Muscle layer of duodenum (tissue), 2 donors: ENCODE results near the gene EXOC4.

ENCODE experiments used
- H3K27ac ChIP-seq: one replicate; pipeline ENCODE4 v1.7.0; 2013; ENCODE audit warnings: mild to moderate bottlenecking, low read length
- H3K27me3 ChIP-seq: one replicate; pipeline ENCODE4 v1.7.0; 2013; ENCODE audit warnings: low read depth, mild to moderate bottlenecking, control low read depth, low read length
- H3K36me3 ChIP-seq, 2 donors: one replicate each; pipeline ENCODE4 v1.7.0; 2013; ENCODE audit warnings: low read length in 2 of 2, control low read depth in 1 of 2, mild to moderate bottlenecking in 1 of 2; ENCODE audit not compliant: insufficient read depth in 2 of 2, control insufficient read depth in 1 of 2
- H3K4me1 ChIP-seq, 2 donors: one replicate each; pipeline ENCODE4 v1.7.0; 2013; ENCODE audit warnings: low read length in 2 of 2, mild to moderate bottlenecking in 2 of 2, control low read depth in 1 of 2, moderate library complexity in 1 of 2; ENCODE audit not compliant: insufficient read depth in 2 of 2, control insufficient read depth in 1 of 2
- H3K4me3 ChIP-seq, 2 donors: one replicate each; pipeline ENCODE4 v1.7.0; 2013; ENCODE audit warnings: low read length in 2 of 2, low read depth in 1 of 2, mild to moderate bottlenecking in 1 of 2
- H3K9me3 ChIP-seq, 2 donors: one replicate each; pipeline ENCODE4 v1.7.0; 2013; ENCODE audit warnings: low read length in 2 of 2, control low read depth in 1 of 2, mild to moderate bottlenecking in 1 of 2; ENCODE audit not compliant: control insufficient read depth in 1 of 2
- donor health status: healthy.

Gene EXOC4

GRCh38 chr7:133796782-133797745 is 544.2 kb downstream of the EXOC4 start:
- H3K27me3 ChIP-seq = no peaks in the 10 kb centered on the region
- no peak overlapping the region for H3K4me3 ChIP-seq
- no peak overlapping the region for H3K27ac ChIP-seq
- no peaks in the 10 kb centered on the region for H3K9me3 ChIP-seq
- no peaks in the 10 kb centered on the region for H3K36me3 ChIP-seq
- H3K4me1 ChIP-seq = no peaks in the 10 kb centered on the region

GRCh38 chr7:133797818-133798520 is 545.1 kb downstream of the EXOC4 start:
- Histone ChIP-seq H3K27me3 (no peaks in the 10 kb centered on the region), H3K9me3 (no peaks in the 10 kb centered on the region), H3K36me3 (no peaks in the 10 kb centered on the region), H3K4me3 (no peak overlapping the region), H3K4me1 (no peaks in the 10 kb centered on the region), H3K27ac (no peak overlapping the region)

- Histone ChIP-seq H3K9me3 (no peaks in the 10 kb centered on the region), H3K27ac (no peak overlapping the region), H3K4me1 (no peaks in the 10 kb centered on the region), H3K27me3 (no peaks in the 10 kb centered on the region), H3K4me3 (no peak overlapping the region), H3K36me3 (no peaks in the 10 kb centered on the region)
Observed at GRCh38 chr7:133801341-133801740, 548.5 kb downstream of the EXOC4 start.

- Histone ChIP-seq H3K4me1 (no peaks in the 10 kb centered on the region), H3K36me3 (no peaks in the 10 kb centered on the region), H3K27ac (no peak overlapping the region), H3K9me3 (no peaks in the 10 kb centered on the region), H3K27me3 (no peaks in the 10 kb centered on the region), H3K4me3 (no peak overlapping the region)
Observed at GRCh38 chr7:133804127-133804526, 551.2 kb downstream of the EXOC4 start.

- no peaks in the 10 kb centered on the region for H3K36me3 ChIP-seq
- no peak overlapping the region for H3K4me3 ChIP-seq
- H3K27me3 ChIP-seq = no peaks in the 10 kb centered on the region
- no peaks in the 10 kb centered on the region for H3K9me3 ChIP-seq
- H3K27ac ChIP-seq = no peak overlapping the region
- no peaks in the 10 kb centered on the region for H3K4me1 ChIP-seq
Observed at GRCh38 chr7:133805426-133805825, 552.5 kb downstream of the EXOC4 start.

DNA sequence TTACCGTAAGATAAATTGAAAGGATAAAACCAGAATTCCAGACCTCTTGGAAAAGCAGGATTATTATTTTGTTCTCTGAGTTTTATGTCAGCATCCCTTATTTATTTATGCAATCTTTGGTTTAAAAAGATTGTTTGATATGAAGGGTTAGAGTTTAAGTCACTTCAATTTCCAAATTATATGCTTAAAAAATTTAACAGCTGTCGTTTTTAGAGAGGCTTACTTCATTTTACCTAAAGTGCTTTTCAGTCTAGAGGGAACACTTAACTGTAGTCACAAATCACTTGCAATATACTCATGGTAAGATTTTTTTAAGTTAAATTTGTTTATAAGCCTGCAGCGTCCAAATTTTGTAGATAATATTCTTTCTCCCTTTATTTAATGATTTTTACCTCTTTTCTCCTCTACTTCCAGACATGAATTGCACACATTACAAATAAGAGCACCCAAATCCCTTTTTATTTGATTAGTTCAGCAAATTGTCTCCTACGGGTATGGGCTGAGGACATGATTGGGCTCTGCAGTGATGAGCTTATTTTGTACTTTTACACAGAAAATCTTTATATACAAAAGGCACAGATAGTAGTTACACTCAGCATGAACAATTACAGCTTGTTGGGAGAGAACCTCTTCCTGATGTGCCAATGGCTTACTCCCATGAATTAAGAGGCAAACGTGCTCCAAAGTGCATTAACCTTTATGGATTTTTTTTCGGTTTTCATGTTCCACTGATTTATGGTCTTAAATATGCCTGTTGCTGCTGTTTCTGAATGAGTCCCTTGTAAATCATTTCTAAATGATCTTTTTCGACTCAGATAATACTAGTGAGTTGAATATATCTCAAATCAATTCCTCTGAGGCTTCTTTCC is 555.0 kb downstream of the EXOC4 start:
- no peaks in the 10 kb centered on the region for H3K36me3 ChIP-seq
- no peaks in the 10 kb centered on the region for H3K4me1 ChIP-seq
- no peak overlapping the region for H3K4me3 ChIP-seq
- no peak overlapping the region for H3K27ac ChIP-seq
- no peaks in the 10 kb centered on the region for H3K9me3 ChIP-seq
- no peaks in the 10 kb centered on the region for H3K27me3 ChIP-seq

GRCh38 chr7:133808493-133808866 is 555.6 kb downstream of the EXOC4 start:
- Histone ChIP-seq H3K27ac (no peak overlapping the region), H3K4me3 (no peak overlapping the region), H3K4me1 (no peaks in the 10 kb centered on the region), H3K36me3 (no peaks in the 10 kb centered on the region), H3K27me3 (no peaks in the 10 kb centered on the region), H3K9me3 (no peaks in the 10 kb centered on the region)

GRCh38 chr7:133812877-133813276 is 560.0 kb downstream of the EXOC4 start:
- H3K4me1 ChIP-seq = no peaks in the 10 kb centered on the region

DNA sequence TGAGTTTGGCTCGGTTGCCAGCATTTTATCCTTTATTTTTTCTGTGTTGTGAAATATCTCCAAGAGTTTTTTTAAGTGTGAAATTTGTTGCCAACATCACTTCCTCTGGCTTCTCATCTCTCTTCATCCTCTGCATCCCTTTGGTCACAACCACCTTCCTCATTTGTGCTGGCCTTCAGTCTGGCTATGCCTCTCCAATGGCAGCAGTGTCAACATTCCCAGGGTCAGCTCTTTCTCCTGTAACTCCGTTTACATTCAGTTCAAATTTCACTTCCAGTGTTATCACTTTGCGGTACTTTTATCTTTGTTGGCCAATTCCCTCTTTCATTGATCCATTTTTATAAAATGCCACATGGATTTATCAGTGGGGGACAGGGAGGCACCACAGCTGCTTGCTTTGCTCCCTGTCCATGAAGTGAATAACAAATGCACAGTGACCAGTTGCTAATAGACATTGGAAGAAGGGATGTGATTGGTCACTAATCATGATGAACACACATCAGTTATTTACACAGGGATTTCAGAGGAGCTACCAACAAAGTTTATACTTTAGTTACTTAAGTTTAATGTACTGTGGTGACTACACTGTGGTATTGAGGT is 562.8 kb downstream of the EXOC4 start:
- Histone ChIP-seq H3K9me3 (no peaks in the 10 kb centered on the region), H3K4me3 (no peak overlapping the region), H3K27me3 (no peaks in the 10 kb centered on the region), H3K36me3 (peaks cover 0 to 12% of the 10 kb centered on the region in 2 donors), H3K27ac (no peak overlapping the region), H3K4me1 (no peaks in the 10 kb centered on the region)

More at GRCh38 chr7:133812877-133813276, 560.0 kb downstream of the EXOC4 start:
- Histone ChIP-seq H3K27me3 (no peaks in the 10 kb centered on the region), H3K36me3 (peaks cover 0 to 3% of the 10 kb centered on the region in 2 donors), H3K9me3 (no peaks in the 10 kb centered on the region), H3K4me3 (no peak overlapping the region), H3K27ac (no peak overlapping the region)

- H3K27me3 ChIP-seq = no peaks in the 10 kb centered on the region
- peaks cover 0 to 12% of the 10 kb centered on the region in 2 donors for H3K36me3 ChIP-seq
Observed at GRCh38 chr7:133819695-133820094, 566.8 kb downstream of the EXOC4 start.

More at GRCh38 chr7:133819695-133820094, 566.8 kb downstream of the EXOC4 start:
- Histone ChIP-seq H3K9me3 (no peaks in the 10 kb centered on the region), H3K4me3 (no peak overlapping the region), H3K27ac (no peak overlapping the region), H3K4me1 (no peaks in the 10 kb centered on the region)
